HEK293T (cell line): ENCODE data around the gene WRAP73.

Experiments
- ARNT ChIP-seq: fragments of 450-650 bp; IDR thresholded peaks from 2 replicates; pipeline ENCODE4 v1.6.1; 2017; ENCODE audit warnings: mild to moderate bottlenecking
- BHLHE40 ChIP-seq: fragments of 450-650 bp; IDR thresholded peaks from 2 replicates; pipeline ENCODE4 v1.6.1; 2016; ENCODE audit warnings: mild to moderate bottlenecking, moderate library complexity, borderline replicate concordance
- FOXA1 ChIP-seq: fragments of 450-650 bp; IDR thresholded peaks from 2 replicates; pipeline ENCODE4 v1.6.1; 2016; ENCODE audit warnings: mild to moderate bottlenecking
- NFRKB ChIP-seq: fragments of 450-650 bp; IDR thresholded peaks from 2 replicates; pipeline ENCODE4 v1.6.1; 2016; ENCODE audit warnings: mild to moderate bottlenecking, moderate library complexity
- SUZ12 ChIP-seq: fragments of 450-650 bp; IDR thresholded peaks from 2 replicates; pipeline ENCODE4 v1.6.1; 2016; ENCODE audit warnings: mild to moderate bottlenecking

DNA sequence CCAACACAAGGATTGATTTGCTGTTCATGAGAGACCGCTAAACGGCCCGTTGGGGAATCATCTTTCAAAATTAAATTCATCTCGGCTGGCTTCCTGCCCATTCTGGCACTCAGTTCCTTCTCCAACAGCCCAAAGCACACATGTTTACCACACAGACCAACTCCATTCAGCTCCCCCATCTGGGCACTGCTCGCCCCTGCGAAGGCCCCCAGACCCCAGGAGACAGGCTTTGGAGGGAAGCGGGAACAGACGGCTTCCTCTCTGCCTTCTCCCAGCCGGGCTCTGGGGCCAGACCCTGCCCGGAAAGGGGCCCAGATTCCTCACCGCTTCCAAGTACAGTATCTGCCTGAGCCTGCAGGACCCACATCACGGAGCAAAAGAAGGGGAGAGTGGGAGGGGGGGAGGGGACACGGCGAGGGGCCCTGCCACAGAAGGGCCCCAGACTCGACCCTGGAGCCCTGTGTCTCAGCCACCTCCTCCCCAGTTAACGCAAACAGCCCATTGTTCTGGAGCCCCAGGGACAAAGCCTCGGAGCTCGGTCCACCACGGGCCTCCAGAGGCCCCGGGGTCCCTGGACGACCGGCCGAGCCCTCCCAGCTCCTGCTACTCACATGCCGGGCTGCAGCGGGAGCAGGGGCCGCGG, 39.3 kb downstream of the WRAP73 start:
- TF ChIP-seq BHLHE40 (no peak), NFRKB (no peak), ARNT (no peak), SUZ12 (no peak), FOXA1 (no peak)
